GM19239 (cell line): ENCODE data around the gene SYPL2.

Source experiments
- DNase-seq: peaks from one replicate; pipeline ENCODE4 v3.0.0; 2011; ENCODE audit warnings: low spot score; ENCODE audit not compliant: insufficient read length
- FAIRE-seq: peaks from 2 replicates; lab custom pipeline; 2011; peaks lifted over from hg19 to GRCh38; lab: Jason Lieb, UNC

Gene SYPL2

DNA sequence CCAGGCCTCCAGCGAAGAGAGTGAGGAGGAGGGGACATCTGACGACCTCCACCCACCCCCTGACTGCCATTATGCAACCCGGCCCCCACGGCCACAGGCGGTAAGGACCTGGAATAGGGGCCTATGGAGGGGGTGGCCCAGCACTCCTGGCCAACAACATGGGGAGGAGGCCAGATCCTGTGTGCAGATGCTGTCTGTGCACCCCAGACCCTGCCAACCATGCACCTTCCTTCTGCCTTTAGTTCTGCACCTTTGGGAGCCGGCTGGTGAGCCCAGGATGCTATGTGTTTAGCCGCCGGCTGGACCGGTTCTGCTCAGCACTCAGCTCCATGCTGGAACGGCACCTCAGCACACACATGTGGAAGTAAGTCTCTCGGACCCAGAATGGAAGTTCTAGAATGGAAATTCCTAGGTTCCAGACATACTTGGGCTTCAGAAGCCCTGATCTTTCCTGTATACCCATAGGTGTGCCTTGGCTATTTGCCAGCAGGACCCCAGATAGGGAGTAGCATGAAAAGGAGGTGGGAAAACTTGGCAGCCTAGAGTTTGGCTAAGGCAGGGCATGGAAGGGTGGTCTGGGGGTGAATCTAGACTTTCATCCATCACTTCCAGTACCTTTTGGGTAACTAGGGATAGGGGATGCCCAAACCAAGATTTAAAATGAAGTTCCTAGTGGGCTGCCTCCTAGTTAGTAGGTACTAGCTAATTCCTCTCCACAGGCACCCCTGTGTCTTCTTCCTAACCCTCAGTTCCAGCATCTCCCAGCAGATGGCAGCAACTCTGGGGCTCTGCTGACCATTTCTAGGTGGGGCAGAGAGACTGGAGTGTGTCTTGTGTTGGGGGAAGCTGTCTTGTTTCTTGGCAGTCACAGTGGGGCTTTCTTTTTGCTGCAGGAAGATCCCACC, 23.9 kb downstream of the SYPL2 start:
- FAIRE-seq (peak; percentile 77), DNase-seq (peak; percentile 69)

DNA sequence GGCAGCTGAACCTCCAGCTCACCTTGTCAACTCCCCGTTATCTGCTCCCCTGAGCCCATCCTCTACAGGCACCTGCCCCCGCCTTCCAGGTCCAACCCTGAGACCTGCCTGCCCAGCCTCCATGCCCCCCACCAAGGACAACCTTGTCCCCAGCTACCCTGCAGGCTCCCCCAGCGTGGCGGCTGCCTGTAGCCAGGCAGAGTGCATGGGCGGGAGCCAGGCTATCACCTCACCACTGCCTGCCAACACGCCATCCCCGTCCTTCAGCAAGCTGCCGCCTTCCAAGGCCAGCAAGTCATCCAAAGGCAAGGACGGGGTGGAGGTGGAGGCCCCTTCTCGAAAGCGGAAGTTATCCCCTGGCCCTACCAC, 24.6 kb downstream of the SYPL2 start:
- DNase-seq (no peak), FAIRE-seq (no peak)

GRCh38 chr1:109491372-109491771, 25.0 kb downstream of the SYPL2 start:
- no peak for DNase-seq
- FAIRE-seq = no peak

GRCh38 chr1:109492779-109493178, 26.4 kb downstream of the SYPL2 start:
- DNase-seq = no peak

DNA sequence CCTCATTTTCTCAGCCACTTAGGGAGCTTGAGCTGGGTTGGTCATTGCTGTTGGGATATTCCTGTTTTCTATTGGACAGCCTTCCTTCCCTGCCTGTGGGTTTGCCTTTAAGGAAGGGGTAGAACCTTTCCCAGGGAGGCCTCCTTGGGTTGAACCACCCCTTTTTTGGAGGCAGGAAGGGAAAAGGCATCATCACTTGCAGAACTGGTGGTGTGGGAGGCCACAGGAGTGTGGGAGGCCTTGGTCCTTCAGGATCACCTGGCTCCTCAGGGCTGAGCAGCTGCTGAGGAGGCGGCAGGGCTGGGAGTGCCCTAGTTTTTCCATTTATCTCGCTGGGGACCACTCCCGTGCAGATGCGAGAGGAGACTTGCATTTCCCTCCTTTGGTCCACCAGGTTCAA, 26.9 kb downstream of the SYPL2 start:
- FAIRE-seq = no peak

More at GRCh38 chr1:109492779-109493178, 26.4 kb downstream of the SYPL2 start:
- FAIRE-seq = no peak

GRCh38 chr1:109493805-109494539, 27.6 kb downstream of the SYPL2 start, which contains the start of gene CYB561D1:
Gene CYB561D1 (plus strand): TSS chr1:109494094. CDS start chr1:109494140, 46 bp downstream.
- peak; percentile 90 for DNase-seq
- FAIRE-seq = peak; percentile 87

More for the DNA sequence above, 26.9 kb downstream of the SYPL2 start:
- no peak for DNase-seq

DNA sequence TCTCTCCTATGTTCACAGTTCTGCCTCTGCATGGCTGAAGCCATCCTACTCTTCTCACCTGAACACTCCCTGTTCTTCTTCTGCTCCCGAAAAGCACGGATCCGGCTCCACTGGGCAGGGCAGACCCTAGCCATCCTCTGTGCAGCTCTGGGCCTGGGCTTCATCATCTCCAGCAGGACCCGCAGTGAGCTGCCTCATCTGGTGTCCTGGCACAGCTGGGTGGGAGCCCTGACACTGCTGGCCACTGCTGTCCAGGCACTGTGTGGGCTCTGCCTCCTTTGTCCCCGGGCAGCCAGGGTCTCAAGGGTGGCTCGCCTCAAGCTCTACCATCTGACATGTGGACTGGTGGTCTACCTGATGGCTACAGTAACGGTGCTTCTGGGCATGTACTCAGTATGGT, 29.4 kb downstream of the SYPL2 start:
- DNase-seq = no peak
- no peak for FAIRE-seq

- DNase-seq = no peak
- FAIRE-seq = no peak
Observed at GRCh38 chr1:109497449-109498160, 31.3 kb downstream of the SYPL2 start.

DNA sequence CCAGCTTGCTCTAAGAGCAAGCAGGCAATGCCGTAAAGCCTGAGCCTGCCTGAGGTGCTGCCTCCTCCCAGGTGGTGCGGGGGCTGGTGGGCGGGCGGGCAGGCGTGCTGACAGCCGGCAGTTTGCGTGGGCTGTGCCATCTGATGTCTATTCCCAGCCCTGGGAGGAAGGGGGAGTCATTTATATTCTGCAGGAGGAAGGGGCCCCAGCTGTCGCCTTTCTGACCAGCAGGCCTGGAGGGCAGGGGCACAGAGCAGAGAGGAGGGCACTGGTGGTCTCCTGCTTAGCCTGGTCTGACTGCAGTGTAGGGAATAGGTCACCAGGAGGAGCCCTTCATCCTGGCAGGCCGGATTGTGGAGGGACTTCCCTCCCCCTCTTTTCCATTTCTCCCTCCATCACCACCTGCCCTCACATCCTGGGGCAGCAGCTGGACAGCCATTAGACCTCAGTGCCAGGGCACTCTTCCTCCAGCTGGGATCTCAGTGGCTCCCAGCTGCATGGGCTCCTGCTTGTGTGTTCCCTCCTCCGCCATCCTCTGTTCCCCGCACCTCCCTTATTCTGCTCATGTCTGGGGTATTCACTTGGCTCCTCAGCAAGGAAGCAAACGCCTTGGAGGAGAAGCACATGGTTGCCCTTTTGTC, 31.9 kb downstream of the SYPL2 start:
- FAIRE-seq (no peak), DNase-seq (no peak)

DNA sequence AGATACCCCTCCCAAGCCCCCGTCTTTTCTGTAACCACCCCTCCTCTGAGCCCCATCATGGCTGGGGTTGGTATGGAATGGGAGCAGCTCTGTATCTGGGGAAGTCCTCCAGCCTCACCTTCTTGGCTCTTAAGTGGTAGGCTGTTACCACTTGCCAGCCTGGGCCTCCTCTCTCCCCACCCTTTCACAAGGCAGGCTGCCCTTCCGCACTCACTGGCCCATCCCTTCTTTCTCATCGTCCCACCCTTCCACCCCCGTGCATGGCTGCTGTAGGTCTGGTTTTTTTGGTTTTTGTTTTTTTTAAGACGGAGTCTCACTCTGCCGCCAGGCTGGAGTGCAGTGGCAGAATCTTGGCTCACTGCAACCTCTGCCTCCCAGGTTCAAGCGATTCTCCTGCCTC, 32.7 kb downstream of the SYPL2 start:
- no peak for DNase-seq
- no peak for FAIRE-seq

- DNase-seq = no peak
- FAIRE-seq = no peak
Observed at GRCh38 chr1:109499661-109500536, 33.6 kb downstream of the SYPL2 start.

DNA sequence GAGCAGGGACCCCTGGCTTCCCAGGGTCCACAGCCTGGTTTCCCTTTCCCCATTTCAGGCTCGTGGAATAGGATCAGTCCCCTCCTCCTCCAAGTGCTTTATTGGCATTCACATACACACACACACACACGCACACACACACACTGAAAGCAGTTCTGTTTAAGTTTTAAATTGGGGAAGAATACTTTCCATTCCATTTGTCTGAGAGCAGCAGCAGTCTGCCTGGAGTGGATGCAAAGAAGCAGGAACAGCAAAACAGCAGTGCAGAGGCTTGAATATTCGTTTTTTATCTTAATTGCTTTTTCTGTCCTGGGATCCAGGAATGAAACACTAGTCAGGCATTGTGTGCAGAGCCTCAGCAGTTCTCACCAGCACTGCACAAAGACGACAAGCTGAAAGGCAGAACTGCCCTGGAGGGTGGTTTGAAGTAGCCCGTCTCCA, 34.6 kb downstream of the SYPL2 start:
- FAIRE-seq (no peak), DNase-seq (no peak)

- DNase-seq (no peak), FAIRE-seq (no peak)
Observed at GRCh38 chr1:109501644-109502363, 35.5 kb downstream of the SYPL2 start.

GRCh38 chr1:109502364-109502851, 36.1 kb downstream of the SYPL2 start:
- FAIRE-seq (no peak), DNase-seq (no peak)

DNA sequence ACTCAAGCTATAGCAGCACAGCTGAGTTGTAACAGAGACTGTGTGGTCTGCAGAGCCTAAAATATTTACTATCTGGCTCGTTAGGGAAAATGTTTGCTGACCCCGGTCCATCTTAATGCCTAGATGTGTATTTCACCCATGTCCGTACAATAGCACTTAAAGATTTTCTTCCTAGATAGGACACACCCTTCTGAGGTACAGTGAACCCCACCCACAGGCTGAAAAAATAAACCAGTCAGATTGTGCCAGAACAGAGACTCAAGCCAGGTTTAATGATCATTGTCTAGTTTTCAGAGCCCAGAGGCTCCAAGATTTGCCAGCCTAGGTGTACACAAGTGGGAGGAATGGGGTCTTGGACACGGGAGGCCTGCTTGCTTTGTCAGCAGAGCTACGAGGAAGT, 37.6 kb downstream of the SYPL2 start:
- FAIRE-seq = no peak
- no peak for DNase-seq

DNA sequence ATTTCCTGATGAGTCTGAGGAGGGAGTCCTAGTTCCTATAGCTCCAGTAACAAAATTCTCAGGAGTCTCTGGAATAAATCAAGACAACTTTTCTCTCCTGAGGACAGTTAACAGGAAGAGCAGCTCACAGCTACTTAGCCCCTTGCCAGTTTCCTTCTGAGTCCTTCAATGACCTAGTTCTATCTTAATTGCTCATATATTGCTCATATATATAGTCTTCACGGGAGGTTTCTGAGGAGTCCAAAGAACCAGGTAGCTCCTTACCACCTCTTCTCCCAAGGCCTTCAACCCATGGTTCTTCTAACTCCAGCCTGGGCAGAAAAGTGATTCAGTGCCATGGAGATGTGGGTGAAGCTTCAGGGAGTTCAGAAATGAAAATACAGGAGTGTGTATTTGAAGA, 38.6 kb downstream of the SYPL2 start:
- FAIRE-seq = no peak
- DNase-seq = no peak

- FAIRE-seq = no peak
- no peak for DNase-seq
Observed at GRCh38 chr1:109508001-109508872, 41.9 kb downstream of the SYPL2 start.

- no peak for FAIRE-seq
Observed at GRCh38 chr1:109508873-109509175, 42.5 kb downstream of the SYPL2 start.

More at GRCh38 chr1:109508873-109509175, 42.5 kb downstream of the SYPL2 start:
- DNase-seq = no peak
